UCSD-AML1 (cell line): ENCODE measurements around the gene FER.
"Not testable (repeated sequence)": the region's sequence is repeated elsewhere in the genome, so short reads cannot be mapped to it uniquely, and the experiment has no call there.

Source experiments
- DNase-seq: peaks from one replicate; lab custom pipeline; 2025; ENCODE audit not compliant: unreplicated experiment; lab: John Stamatoyannopoulos, UW

FER gene

DNA sequence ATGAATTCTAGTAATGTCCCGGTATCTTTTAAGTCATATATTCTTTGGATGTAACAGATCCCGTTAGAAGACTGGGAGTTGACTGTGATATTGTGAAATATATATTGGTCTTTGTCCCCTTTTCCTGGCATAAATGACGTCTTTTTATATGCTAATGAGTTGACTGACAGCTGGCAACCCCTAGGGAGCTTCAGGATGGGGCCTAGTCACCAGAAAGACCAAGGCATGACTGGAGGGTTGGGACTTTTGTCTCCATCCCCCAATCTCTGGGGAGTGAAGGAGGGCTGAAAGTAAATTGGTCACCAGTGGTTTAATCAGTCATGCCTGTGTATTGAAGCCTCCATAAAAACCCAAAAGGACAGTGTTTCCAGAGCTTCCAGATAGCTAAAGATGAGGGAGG, 420.5 kb downstream of the FER start:
- DNase-seq = no peak

DNA sequence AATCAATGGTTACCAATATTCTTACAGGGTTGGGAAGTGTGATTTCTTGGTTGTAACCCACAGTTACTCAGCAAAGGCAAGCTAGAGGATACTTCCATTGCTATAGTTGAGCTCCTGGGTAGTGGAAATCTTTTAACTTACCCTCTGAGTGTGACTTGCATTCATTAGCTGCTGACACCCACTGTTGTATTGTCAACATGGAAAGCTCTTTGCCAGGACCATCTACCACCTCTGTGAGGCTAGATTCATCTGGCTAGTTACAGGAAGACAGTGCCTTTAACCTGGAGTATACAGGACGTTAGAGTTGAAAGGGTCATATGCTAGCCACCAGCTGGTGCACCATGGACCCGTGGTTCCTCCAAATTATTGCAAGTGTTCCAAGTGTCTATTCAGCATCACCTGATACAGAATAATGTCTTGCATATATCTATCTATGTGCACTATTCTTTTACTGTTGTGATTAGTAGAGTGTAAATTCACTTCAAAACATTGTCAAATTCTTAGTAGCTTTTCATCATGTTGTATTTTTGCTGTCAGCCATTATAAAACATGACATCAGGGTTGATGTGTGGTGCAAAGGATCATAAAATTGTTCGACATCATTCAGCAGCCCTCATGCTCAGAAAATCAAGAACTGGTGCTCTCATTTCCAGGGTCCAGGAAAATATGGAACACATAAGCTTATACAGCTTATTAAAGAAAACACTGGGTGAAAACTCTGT, 423.1 kb downstream of the FER start:
- no peak for DNase-seq

DNA sequence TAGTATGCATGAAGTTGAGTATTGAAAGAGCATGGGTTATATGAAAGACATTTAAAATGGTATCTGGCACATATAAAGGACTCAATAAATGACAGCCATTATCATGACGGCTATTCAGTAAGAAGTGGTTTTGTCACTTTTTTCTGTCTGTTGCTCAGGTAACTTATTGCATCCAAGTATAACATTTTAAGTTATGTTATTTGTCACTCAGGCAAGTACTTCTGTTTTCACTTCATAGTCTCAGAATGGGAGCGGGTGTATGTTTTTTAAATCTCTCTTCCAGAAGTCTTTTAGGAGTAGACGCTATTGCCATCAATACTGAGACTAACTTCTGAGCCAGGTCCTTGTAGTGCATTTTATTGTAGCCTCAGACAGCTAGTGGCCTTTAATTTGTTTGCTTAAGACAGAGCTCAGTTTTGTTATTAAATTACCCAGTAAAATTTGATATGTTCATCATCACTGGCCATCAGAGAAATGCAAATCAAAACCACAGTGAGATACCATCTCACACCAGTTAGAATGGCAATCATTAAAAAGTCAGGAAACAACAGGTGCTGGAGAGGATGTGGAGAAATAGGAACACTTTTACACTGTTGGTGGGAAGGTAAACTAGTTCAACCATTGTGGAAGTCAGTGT, 423.9 kb downstream of the FER start:
- DNase-seq = not testable (repeated sequence)

DNA sequence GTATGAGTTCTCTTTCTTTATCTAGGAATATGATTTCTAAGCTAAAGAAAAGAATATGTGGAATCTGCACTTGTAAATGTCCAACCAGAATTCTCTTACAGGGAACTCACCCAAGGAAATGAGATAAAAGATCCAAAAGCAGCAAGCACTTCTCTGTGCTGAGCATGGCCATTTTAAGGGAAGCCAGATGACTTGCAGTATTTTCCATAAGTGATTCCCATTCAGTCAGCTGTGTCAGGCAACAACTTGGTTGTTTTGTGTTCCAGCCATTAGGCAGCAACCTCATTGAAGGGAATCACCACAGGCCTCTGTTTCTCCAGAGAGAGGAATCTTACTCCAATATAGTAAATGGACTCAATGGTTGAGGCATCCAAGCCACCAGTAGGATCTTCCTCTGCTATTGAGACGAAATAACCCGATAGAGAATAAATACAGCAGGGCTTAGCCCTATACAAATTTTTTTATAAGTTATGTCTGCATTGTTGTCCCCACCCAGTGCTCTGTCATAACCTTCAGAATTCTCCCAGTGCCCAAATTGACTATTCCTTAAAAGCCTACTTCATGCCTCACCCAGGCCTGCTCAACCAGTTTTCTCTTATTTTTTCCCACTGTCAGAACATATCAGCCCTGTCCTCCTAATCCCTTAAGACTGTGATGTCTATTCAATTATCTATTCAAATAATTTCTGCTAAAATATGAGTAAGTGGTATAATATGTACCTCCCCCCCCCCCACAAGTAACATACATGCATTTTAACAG, 425.5 kb downstream of the FER start:
- DNase-seq = no peak

DNA sequence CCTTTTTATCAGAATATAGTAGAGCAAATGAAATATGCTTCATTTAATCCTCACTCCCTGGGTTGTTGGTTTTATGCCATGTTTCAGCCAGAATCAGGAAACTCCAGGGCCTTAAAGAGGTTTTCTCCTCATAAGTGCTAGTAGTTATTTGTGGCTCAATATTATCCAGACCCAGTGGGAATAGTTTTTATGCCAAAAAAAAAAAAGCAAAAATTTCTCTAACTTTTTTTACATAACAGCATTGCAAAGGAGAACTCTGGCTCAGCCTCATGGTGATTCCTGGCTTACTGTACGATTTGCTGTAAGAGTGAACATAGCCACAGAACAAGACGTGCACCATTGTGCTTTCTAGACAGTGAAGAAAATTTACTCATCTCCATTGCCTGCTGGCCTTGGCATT, 429.5 kb downstream of the FER start:
- DNase-seq = no peak

DNA sequence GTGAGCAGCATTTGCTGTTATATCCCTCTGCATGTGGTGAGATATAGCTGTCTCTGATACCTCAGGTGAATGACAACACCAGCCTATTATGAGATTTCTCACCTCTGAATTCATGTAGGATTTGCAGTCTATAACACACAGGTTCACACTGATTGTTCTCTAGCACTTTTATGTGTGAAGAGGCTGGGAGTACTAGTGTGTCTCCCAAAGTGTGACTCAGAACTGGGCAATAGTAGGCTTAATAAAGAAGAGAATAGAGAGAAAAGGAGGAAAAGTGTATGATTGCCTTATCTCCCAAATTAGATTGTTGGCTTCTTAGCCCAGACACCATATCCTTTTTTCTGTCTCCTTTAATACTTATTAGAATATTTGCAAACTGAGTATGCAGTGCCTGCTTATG, 430.1 kb downstream of the FER start:
- DNase-seq = no peak

DNA sequence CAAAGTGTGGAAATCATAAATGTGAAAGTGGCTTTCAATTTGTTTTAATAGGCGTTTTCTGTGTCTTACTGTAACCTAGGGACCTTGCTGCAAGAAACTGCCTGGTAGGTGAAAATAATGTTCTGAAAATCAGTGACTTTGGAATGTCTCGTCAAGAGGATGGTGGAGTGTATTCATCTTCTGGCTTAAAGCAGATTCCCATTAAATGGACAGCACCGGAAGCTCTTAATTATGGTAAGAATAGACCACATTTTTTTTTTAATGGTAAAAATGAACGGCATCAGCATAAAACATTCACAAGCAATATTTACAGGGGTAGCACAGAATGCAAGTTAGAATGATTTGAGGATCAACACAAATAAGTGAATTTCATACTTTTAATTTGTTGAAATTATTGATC, 433.0 kb downstream of the FER start:
- no peak for DNase-seq

DNA sequence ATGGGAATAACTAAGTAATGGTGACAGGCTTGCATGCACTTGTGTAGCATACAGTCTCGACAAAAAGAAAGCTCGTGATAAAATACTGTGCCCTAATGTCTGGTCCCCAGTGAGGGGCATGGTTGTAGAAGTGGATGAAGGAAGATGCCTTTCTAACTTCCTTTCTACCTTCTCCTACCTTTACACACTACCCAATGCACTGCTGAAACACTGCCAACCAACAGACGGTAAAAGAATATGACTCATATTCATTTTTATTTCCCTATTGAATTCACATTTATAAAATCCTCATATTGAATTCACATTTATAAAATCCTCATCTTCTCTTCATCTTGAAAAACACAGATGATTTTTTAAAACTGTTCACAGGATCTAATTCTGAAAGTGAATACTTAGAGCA, 439.1 kb downstream of the FER start:
- DNase-seq = no peak

DNA sequence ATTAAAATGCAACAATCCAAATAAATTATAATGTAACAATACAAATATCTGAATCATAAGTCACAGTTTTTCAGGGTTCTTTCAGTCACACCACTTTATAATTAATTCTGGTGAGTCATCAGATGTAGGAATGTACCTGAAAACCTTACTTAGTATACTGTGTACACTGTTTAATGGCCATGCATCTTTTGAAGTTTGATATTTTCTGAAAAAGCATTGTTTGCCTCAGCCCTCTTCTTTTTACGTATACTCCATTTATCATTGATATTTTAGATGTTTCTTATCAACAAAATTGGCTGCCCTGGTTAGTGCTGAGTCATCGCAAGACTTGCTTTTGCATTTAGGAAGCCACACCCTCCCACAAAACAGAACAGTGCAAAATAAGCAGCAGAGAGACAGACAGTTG, 443.5 kb downstream of the FER start:
- no peak for DNase-seq

DNA sequence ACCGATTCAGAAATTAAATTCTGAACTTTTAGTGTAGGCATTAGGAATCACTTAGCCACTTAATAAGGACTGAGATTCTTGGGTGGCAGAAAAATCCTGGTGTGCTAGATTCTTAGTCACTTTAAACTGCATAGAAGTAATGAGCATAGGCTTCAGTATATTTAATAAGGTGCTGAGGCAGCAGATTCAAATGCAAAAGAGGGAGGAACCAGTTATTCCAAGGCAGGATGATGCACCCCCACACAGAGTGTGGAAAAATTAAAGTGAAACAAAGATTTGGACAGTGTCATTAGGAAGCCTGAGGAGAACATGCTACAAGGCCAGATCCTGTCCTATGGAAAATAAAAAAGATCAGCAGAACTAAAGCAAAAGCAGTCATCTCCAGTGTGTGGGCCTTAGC, 444.3 kb downstream of the FER start:
- no peak for DNase-seq

DNA sequence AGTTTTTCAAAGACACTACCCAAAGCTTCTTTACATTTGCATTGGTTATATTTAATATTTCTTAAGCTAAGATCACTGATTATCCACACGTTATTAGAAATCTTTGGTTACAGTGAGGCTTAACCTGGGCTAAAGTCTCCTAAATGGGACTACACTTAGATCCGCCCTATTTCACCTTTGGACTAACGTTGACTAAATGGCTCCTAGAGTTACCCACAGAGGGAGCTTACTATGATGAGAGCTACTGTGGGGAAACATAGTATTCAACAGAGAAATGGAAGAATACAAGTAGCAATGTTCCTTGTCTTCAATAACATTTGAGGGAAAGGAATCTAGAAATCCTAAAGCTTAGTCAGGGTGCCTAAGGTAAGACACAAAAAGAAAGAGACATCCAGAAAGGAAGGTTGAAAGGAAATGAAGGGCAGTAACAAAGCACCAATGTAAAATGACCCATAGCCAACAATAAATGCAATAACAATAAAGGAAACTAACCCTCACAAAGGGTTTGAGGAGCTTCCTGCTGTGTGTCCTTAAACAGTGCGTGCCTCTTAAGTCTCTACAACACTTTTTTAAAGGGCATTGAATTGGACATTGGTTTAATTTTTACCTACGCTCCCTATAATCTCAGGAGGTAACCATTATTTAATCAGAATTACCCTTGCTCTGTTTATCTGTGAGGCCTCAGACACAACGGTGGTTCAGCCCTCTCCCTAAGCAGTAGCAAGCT, 445.0 kb downstream of the FER start:
- no peak for DNase-seq

DNA sequence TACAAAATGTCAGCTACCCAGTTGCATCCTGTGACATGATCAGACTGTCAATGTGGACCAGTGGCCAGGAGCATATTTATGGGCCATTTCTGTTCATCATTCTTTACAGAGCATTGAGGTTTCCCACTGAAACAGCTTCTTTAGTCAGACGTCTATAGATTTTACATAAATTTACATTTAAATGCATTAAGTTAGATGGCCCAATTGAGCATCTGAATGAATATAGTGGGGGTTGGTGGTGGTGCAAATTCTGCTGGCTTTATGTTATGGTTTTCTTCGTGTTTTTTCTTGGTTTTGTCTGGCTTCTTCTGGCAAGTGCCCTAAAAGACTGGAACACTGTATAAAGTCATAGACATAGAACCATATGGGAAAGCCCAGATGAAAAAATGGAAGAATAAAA, 448.0 kb downstream of the FER start:
- no peak for DNase-seq

DNA sequence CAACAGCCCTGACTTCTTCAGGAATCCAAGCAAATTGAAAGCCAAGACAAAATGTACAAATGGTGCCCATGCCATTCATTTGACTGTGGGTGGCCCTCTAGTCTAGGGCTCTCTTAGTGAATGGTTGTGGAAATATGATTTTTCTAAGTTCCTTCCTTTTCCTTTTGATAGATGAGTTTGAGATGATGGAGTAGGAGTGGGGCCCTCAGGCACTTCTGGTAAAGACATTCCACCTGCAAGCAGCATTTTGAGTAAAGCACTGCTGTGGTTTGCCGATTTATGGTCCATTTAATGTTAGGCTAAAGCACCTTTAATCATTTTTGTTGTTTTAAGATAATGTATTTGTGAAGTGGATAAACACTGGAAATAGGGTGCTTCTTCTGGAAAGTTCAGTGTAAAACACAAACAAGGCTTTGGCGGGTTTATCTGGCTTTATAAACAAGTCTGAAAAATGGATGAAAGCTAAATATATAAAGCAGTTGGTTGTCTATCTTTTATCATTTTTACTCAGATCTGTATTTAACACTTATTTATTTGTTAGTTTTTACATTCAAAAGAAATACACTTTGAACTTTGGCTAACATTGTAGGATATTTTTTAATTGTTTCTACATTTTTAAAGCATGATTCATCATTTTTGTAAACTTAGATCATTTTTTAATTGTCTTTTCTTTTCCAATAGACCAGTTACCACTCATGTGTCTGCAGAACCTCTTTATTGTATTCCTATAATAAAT, 448.6 kb downstream of the FER start:
- no peak for DNase-seq

DNA sequence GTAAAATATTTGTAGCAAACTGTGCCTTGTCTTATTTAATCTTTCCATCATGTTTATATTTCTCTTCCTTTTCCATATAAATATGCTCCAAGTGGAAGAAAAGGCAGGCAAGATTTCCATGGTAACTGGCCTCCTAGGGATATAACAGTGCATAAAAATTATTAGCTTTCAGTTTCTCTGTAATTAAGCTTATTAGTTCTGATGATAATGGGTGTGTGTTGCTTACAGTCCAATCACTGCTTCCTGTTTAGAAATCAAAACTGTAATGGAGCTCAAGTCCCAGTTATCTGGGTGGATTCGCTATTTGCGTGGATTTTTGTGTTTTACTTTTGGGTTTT, 449.1 kb downstream of the FER start:
- no peak for DNase-seq

DNA sequence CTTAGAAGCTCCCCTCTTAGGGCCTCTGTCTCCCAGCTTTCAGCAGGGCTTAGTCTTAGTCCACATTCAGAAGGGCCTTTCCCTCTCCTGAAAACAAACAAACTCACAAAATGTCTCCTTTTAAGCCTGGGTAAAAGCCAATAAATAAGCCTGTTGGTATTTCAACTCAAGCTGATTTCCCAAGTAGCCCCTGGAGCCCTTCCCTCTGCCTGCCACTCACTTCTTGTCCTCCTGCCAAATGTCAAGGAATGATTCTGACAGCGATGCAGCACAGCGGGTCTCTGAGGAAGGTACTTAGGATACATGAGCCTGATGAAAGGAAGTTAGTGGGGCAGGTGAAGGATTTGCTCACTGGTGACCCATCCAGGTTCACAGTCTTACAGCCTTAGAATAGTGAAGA, 451.6 kb downstream of the FER start:
- DNase-seq = no peak

DNA sequence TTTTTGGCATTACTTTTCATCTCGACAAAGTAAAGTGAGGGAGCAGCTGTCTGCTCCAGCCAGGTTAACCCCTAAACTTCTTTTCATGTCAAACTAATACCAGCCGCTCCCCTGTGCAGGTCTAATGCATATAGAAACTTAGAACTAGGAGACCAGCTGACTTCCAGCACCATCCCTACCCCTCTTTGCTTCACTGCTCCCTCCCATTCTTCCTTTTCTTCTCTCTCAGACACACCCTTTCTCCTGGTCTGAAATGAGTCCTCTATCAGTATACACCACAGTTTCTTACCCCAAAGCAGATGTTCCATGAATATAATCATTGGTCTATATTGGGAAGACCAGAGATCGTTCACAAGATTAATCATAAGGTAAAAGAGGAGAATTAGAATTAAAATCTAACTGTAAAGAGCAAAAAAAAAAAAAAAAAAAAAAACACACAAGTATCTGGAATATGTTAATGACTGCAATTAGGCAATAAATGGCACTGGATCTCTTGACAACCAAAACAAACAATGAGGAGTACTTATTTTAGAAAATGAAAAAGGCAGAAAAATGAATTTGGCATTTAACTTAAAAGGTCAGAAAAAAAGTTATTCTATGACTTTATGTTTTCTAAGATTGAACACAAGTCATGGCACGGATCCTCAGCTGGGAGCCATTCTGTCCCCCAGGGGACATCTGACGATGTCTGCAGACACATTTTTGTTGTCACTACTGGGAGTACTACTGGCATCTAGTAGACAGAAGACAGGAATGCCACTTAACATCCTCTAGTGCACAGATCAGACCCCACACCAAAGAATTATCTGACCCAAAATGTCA, 452.3 kb downstream of the FER start:
- no peak for DNase-seq

DNA sequence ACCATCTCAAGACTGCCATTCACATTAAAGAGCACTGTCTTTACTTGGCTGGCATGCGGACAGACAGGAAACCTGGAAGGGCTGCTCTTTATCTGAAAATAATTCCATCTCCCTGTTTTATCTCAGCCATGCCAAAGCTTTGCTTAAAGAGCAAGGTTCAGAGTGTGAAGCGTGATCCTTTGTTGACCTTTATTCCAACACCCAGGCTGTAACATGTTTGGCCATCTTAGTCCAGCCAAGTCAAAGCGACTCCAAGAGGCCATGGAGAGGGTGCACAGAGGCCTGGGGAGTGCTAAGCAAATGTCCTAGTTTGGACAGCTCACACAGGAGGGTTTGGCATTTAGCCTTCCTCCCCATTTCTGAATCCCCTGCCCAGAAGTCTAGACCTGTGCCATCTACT, 467.3 kb downstream of the FER start:
- DNase-seq = no peak

DNA sequence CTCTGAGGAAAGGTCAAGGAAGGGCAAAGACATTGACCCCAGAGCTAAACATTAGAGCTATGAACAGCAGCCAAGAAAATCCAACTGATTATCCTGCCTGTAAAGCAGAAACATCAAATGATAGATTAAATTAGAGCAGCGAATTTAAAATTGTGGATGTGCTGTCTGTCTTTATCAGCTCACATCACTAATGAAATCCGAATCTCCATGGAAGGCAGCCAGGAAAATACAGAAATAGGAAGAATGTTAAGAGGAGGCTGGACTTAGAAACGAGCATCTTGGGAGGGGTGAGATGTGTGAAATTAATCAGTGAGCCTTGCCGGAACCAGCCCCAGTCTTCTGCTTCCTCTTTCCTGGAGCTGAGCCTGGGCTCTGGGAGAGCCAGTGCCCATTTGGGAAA, 471.1 kb downstream of the FER start:
- DNase-seq = no peak

DNA sequence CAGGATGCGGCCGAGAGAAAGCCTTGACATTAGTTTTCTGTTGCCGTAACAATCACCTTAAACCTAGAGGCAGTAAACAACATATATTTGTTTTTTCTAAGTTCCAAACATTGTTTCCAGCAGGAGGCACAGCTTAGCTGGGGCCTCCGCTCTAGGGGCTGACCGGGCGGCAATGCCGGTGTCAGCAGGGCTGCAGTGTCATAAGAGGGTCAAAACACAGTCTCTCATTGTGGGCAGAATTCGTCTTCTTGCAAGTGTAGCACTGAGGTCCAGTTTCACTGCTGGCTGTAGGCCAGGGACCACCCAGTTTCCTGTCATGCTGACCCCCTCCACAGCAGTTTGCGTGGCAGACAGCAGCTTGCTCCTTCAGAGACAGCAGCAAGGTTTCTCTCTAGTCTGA, 475.8 kb downstream of the FER start:
- no peak for DNase-seq

DNA sequence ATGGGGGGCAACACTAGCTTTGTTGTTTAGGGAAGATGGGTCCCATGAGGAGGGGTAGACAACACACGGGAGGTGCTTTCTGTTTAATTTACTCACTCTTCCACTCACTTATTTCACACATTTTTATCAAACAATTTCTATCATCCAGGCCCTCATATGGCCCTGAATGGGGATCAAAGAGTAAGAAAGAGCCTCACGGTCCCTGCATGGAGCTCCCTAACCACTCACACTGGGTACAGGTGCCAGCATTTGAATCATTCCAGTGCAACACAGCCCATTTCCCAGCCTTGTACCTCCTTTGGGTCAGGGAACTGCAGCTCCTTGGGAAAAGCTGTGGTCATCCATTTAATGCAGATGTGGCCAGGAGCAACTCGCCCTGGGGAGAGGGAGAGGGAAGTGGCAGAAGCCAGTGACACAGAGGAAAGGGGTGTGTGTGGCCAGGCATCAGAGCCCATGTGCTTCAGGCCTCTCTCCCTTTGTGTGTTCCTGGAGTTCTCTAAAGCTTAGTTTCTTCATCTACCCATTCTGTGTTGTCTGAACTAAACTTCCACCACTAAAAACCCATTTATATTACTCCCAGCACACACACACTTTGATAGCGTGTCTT, 476.7 kb downstream of the FER start:
- DNase-seq = no peak
